ENCODE results near the gene ZNF500.

GRCh38 chr16:4704491-4704890 is 62.5 kb downstream of the ZNF500 start:
- no peak for TF ChIP-seq CTCF (IDR thresholded peaks at IDR 0.05)
- TF ChIP-seq EZH2 (IDR thresholded peaks at IDR 0.05; ENCODE audit: borderline replicate concordance, insufficient read depth, low read depth, low read length, poor library complexity, severe bottlenecking), result no peak

Measured in B cell (primary cell).